ENCODE data around the gene NRIP1. TPM values are rescaled to one million over a fixed set of nuclear protein-coding genes. Genes with fewer than 3 reads are reported as not detected.

NRIP1 gene
- total RNA-seq, 1 experiment from 2014 or later: 29.6 TPM

GRCh38 chr21:15052459-15052763, 12.4 kb downstream of the NRIP1 start:
- no peaks in the 10 kb centered on the region for H4K20me1 ChIP-seq (ENCODE audit: insufficient read depth)

More at GRCh38 chr21:15052459-15052763, 12.4 kb downstream of the NRIP1 start:
- H3K9ac ChIP-seq (ENCODE audit: low read length): peak overlapping the region; percentile 37
- no peak for TF ChIP-seq POLR2AphosphoS5 (IDR thresholded peaks at IDR 0.05; ENCODE audit: low read depth, low read length)
- TF ChIP-seq ATF3 (IDR thresholded peaks at IDR 0.05): no peak
- no peak for TF ChIP-seq CTCF (IDR thresholded peaks at IDR 0.05 in 2 of 3, conservative IDR thresholded peaks at IDR 0.05 in 1 of 3; ENCODE audit: borderline replicate concordance in 1 of 3, insufficient read depth in 1 of 3, low read depth in 2 of 3, low read length in 2 of 3)
- TF ChIP-seq SIN3A (IDR thresholded peaks at IDR 0.05; ENCODE audit: low read depth): no peak
- TF ChIP-seq FOSL1 (IDR thresholded peaks at IDR 0.05; ENCODE audit: low read depth): no peak
- TF ChIP-seq JUND (IDR thresholded peaks at IDR 0.05): no peak
- TF ChIP-seq EGR1 (IDR thresholded peaks at IDR 0.05; ENCODE audit: low read depth): no peak
- TF ChIP-seq REST (IDR thresholded peaks at IDR 0.05; ENCODE audit: low read depth): no peak
- no peak for TF ChIP-seq CBX3 (IDR thresholded peaks at IDR 0.05; ENCODE audit: low read depth)
- no peak for TF ChIP-seq ELF1 (IDR thresholded peaks at IDR 0.05; ENCODE audit: borderline replicate concordance, low read depth)
- TF ChIP-seq EZH2phosphoT487 (IDR thresholded peaks at IDR 0.05; ENCODE audit: borderline replicate concordance): no peak
- no peak for TF ChIP-seq CEBPB (IDR thresholded peaks at IDR 0.05; ENCODE audit: low read depth)
- TF ChIP-seq MAX (IDR thresholded peaks at IDR 0.05): no peak
- peak overlapping the region; percentile 75 for H3K4me2 ChIP-seq (ENCODE audit: low read length)
- H3K79me2 ChIP-seq (ENCODE audit: insufficient read depth, low read length): peaks cover 100% of the 10 kb centered on the region
- no peaks in the 10 kb centered on the region for H3K27me3 ChIP-seq (ENCODE audit: insufficient read depth, low read length)
- H3K4me1 ChIP-seq (ENCODE audit: control insufficient read depth in 1 of 2, insufficient read depth in 2 of 2, low read length in 2 of 2): peaks cover 33 to 65% of the 10 kb centered on the region in 2 experiments
- BruUV-seq (replicated peaks): no TSS peak
- CTCF ChIA-PET: no interaction called here
- H3K36me3 ChIP-seq (ENCODE audit: control insufficient read depth in 1 of 2, insufficient read depth in 2 of 2, low read length in 2 of 2): no peaks in the 10 kb centered on the region
- H3K4me3 ChIP-seq (replicated peaks in 1 of 2; ENCODE audit: low read depth in 1 of 2, low read length in 2 of 2): peak overlapping the region; percentile 3 to 29
- DNase-seq (ENCODE audit: low read depth, low spot score) (no peak), ATAC-seq (peak; percentile 12; the same call in 1 of the 2 replicates)
- POLR2A ChIA-PET: interaction anchor here (1.2 kb wide), 1 partner anchor 13 kb away, joined by 3 read pairs; the partner anchor contains the start of gene NRIP1
- H3K9me3 ChIP-seq (ENCODE audit: control insufficient read depth in 1 of 2, insufficient read depth in 1 of 2, low read depth in 1 of 2, low read length in 2 of 2): no peaks in the 10 kb centered on the region
- H2AFZ ChIP-seq (ENCODE audit: low read depth, low read length, poor library complexity, severe bottlenecking): no peak overlapping the region
- intact Hi-C loops (cut with micrococcal nuclease): no loop called here
- RAD21 ChIA-PET (ENCODE audit: low non-redundant PET in 1 of 2, low total read pairs in 2 of 2, uncharacterized antibody in 2 of 2, unreplicated experiment in 2 of 2): no interaction called here
- no peaks in the 10 kb centered on the region for H3K9me2 ChIP-seq (ENCODE audit: insufficient read depth)
- H3K27ac ChIP-seq (ENCODE audit: low read depth, low read length): peak overlapping the region; percentile 95

Data from HCT116 (cell line).